ENCODE data around the gene REEP6. TPM values are rescaled to one million over a fixed set of nuclear protein-coding genes. Genes with fewer than 3 reads are reported as not detected.
"Not testable (repeated sequence)": the region's sequence is repeated elsewhere in the genome, so short reads cannot be mapped to it uniquely, and the experiment has no call there.

Gene REEP6
- total and polyA plus RNA-seq, 2 of the 8 experiments (the other 6 are each of a cell fraction or from before 2014, with no cell fraction given): 12.6 to 20.7 TPM

GRCh38 chr19:1497578-1498235 lies 6.7 kb downstream of the REEP6 start (continued):
- no peak for TF ChIP-seq SRF (IDR thresholded peaks at IDR 0.05; ENCODE audit: low read depth, low read length)
- TF ChIP-seq CTBP2 (IDR thresholded peaks at IDR 0.05; ENCODE audit: borderline replicate concordance, insufficient read depth, insufficient read length, low read length): no peak
- TF ChIP-seq TCF12 (IDR thresholded peaks at IDR 0.05; ENCODE audit: low read depth, low read length): no peak
- no peak for TF ChIP-seq FOSL1 (IDR thresholded peaks at IDR 0.05; ENCODE audit: insufficient read depth, low read depth, low read length)
- no peak for TF ChIP-seq RBBP5 (IDR thresholded peaks at IDR 0.05; ENCODE audit: borderline replicate concordance, low read depth, low read length)
- TF ChIP-seq TEAD4 (IDR thresholded peaks at IDR 0.05; ENCODE audit: low read depth, low read length): no peak
- TF ChIP-seq NANOG (IDR thresholded peaks at IDR 0.05; ENCODE audit: insufficient read depth, low read depth, low read length, poor library complexity, severe bottlenecking): no peak
- TF ChIP-seq BCL11A (IDR thresholded peaks at IDR 0.05; ENCODE audit: low read depth in 2 of 2, low read length in 2 of 2): no peak

DNA sequence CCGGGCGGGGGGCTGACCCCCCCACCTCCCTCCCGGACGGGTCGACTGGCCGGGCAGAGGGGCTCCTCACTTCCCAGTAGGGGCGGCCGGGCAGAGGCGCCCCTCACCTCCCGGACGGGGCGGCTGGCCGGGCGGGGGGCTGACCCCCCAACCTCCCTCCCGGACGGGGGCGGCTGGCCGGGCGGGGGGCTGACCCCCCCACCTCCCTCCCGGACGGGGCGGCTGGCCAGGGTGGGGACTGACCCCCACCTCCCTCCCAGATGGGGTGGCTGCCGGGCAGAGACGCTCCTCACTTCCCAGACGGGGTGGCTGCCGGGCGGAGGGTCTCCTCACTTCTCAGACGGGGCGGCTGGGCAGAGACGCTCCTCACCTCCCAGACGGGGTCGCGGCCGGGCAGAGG lies 8.2 kb downstream of the REEP6 start:
- H3K79me1 ChIP-seq (ENCODE audit: low read depth, low read length); H3K36me3 ChIP-seq (ENCODE audit: control insufficient read depth in 2 of 4, insufficient read depth in 4 of 4, low read length in 3 of 4); H3K14ac ChIP-seq (ENCODE audit: insufficient read length); FAIRE-seq; H2BK120ac ChIP-seq (replicated peaks; ENCODE audit: low read depth, low read length); DNase-seq (ENCODE audit: low read depth in 1 of 2, low spot score in 2 of 2); H2BK20ac ChIP-seq (ENCODE audit: low read length); H4K8ac ChIP-seq (ENCODE audit: extremely low read depth, insufficient read depth, low read length); H3K79me2 ChIP-seq (ENCODE audit: control insufficient read depth in 1 of 2, insufficient read depth in 2 of 2, low read length in 2 of 2); POLR2A ChIA-PET (ENCODE audit: partially characterized antibody); CTCF ChIA-PET (ENCODE audit: partially characterized antibody); H2AK5ac ChIP-seq (ENCODE audit: low read depth, low read length); H2BK15ac ChIP-seq (ENCODE audit: low read length); H3K4ac ChIP-seq (replicated peaks; ENCODE audit: insufficient read length, low read depth, low read length); H3K23ac ChIP-seq (ENCODE audit: insufficient read length); H4K20me1 ChIP-seq (replicated peaks in 1 of 2; ENCODE audit: control insufficient read depth in 1 of 2, insufficient read depth in 2 of 2, low read length in 2 of 2); H3K27ac ChIP-seq (ENCODE audit: low read depth, low read length); H3K9ac ChIP-seq (replicated peaks in 1 of 4; ENCODE audit: extremely low read depth in 1 of 4, low read depth in 3 of 4, low read length in 3 of 4); H3K4me3 ChIP-seq (ENCODE audit: extremely low read depth in 1 of 4, insufficient read depth in 2 of 4, low read depth in 3 of 4, low read length in 4 of 4); H2BK12ac ChIP-seq (ENCODE audit: low read depth, low read length); H3K4me2 ChIP-seq (ENCODE audit: insufficient read depth in 1 of 2, low read depth in 2 of 2, low read length in 2 of 2); H3K56ac ChIP-seq (replicated peaks; ENCODE audit: insufficient read length, low read depth, low read length); H3K23me2 ChIP-seq (ENCODE audit: low read depth, low read length); H4K5ac ChIP-seq (ENCODE audit: insufficient read length, low read depth, low read length); H2BK5ac ChIP-seq (ENCODE audit: low read depth, low read length); H3K18ac ChIP-seq (ENCODE audit: extremely low read depth, low read length); H2AFZ ChIP-seq (ENCODE audit: low read length); H4K91ac ChIP-seq (replicated peaks; ENCODE audit: insufficient read length, low read length): not testable (repeated sequence)
- H3K9me3 ChIP-seq (ENCODE audit: insufficient read depth in 2 of 2, low read depth in 1 of 2, low read length in 1 of 2): peaks cover 5 to 11% of the 10 kb centered on the region in 2 experiments; a peak in 2 of 4 replicates
- no CpG with 5 or more reads among the region's 34 CpGs for WGBS, 2 experiments (ENCODE audit: extremely low coverage in 1 of 2, insufficient coverage in 1 of 2, insufficient read length in 1 of 2, insufficient replicate concordance in 2 of 2, low coverage in 1 of 2, low lambda C conversion rate in 2 of 2, missing lambda C conversion rate in 1 of 2)
- H3K4me1 ChIP-seq (replicated peaks in 1 of 4; ENCODE audit: control insufficient read depth in 3 of 4, insufficient read depth in 4 of 4, low read length in 3 of 4): peaks cover 0 to 10% (median 6%) of the 10 kb centered on the region in 4 experiments; a peak in 5 of 7 replicates
- peaks cover 0 to 17% (median 13%) of the 10 kb centered on the region in 4 experiments; a peak in 5 of 7 replicates for H3K27me3 ChIP-seq (replicated peaks in 1 of 4; ENCODE audit: control insufficient read depth in 3 of 4, extremely low read depth in 1 of 4, insufficient read depth in 3 of 4, low read length in 3 of 4)

Data from H1 (cell line).